DND-41 (cell line): ENCODE data around the gene NDC80.

Source experiments
- EZH2 ChIP-seq: IDR thresholded peaks from 3 replicates; pipeline ENCODE4 v1.6.1; 2012; ENCODE audit warnings: borderline replicate concordance, low read depth, mild to moderate bottlenecking, moderate library complexity, low read length, inconsistent platforms; ENCODE audit not compliant: severe bottlenecking
- TF ChIP-seq, protein P1 (sequence below): IDR thresholded peaks from 2 replicates; pipeline ENCODE4 v1.5.1; 2012; ENCODE audit warnings: borderline replicate concordance, low read length, moderate library complexity, mild to moderate bottlenecking; ENCODE audit not compliant: poor library complexity, severe bottlenecking; ENCODE audit errors: extremely low read depth

DNA sequence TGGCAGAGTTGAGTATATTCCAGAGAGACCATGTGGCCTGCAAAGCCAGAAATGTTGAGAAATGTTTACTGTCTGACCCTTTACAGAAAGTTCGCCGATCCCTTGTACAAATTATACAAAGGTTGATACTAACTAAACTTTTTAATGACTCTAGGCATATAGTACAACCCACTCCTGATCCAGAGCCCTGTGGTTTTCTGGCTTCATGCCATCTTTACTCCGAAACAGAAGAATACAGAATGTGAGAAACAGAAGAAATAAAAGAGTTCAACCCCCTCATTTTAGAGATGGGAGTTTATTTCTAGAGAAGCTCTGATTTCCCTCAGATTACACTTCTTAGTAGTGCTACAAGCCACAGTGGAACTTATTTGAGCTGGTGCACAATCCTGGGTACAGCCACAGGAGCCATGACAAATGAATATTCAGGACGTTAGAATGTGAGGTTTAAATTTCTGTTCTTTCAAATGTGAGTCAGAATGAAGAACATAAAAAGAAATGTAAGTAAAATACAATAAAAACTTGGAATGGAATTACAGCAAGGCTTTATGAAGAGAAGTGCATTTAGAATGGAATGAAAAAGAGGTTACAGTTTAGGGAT is 46.1 kb downstream of the NDC80 start:
- TF ChIP-seq, protein P1, sequence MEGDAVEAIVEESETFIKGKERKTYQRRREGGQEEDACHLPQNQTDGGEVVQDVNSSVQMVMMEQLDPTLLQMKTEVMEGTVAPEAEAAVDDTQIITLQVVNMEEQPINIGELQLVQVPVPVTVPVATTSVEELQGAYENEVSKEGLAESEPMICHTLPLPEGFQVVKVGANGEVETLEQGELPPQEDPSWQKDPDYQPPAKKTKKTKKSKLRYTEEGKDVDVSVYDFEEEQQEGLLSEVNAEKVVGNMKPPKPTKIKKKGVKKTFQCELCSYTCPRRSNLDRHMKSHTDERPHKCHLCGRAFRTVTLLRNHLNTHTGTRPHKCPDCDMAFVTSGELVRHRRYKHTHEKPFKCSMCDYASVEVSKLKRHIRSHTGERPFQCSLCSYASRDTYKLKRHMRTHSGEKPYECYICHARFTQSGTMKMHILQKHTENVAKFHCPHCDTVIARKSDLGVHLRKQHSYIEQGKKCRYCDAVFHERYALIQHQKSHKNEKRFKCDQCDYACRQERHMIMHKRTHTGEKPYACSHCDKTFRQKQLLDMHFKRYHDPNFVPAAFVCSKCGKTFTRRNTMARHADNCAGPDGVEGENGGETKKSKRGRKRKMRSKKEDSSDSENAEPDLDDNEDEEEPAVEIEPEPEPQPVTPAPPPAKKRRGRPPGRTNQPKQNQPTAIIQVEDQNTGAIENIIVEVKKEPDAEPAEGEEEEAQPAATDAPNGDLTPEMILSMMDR: no peak
- TF ChIP-seq EZH2: no peak
